ENCODE data around the gene ST7.

The ST7 gene

DNA sequence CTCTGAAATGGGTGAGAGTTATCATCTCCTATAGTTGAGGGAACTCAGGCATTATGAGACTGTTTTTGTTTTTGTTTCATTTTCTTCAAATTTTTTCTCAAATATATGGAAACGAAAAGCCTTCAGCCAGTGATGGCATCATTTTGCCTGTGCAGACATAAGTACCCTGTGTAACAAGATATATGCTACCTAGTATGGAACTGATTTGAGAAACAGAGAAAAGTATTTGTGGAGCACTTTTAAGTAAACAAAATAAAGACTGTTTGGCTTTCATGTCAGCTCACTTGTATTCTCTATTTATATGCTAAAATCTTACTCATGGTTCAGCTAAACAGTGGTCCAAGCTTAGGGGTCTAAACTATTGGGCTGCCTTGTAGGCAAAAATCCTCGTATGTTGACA, 219.0 kb downstream of the ST7 start:
- in situ Hi-C loops (cut with HindIII; ENCODE audit: low pct_unique_long_range_greater_than_20kb, low sequenced_read_pairs): no loop called here
- no peak for TF ChIP-seq JUND (IDR thresholded peaks at IDR 0.05; ENCODE audit: low read depth)
- DNase-seq (ENCODE audit: low read depth in 1 of 2, low spot score in 1 of 2): no peak

DNA sequence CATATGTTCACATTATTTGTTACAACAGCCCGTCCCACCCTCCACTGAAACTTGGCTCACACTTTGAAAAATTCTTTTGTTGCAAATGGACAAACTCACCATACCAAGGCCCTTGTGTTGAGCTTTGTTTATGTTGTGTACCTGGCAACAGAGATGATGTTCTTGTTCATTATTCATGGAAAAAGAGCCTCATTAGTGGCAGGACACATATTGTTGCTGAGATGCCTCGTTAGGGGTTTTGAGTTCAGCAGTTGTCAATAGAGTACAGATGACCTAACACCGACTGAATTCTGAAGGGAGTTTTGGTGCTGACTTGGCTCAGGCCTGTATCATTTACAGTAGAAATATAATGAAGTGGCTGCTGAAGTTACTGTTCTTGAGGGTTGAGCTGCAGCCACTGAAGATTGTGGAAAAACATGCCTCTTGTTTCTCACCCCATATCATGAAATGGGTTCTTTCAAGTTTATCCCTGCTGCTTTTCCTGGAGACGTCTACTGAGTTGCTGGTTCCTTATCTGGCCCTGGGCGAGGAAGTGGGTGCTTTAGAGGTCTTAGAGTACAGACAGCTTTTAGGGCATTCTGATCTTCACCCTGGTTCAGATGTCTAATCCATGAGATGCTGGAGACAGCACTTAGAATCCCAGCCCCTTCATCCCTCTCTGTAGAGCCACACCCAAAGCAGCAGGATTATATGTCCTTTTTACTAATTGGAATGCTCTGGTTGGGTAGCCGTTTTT, 219.9 kb downstream of the ST7 start:
- in situ Hi-C loops (cut with HindIII; ENCODE audit: low pct_unique_long_range_greater_than_20kb, low sequenced_read_pairs): no loop called here
- no peak for DNase-seq (ENCODE audit: low read depth in 1 of 2, low spot score in 1 of 2)
- no peak for TF ChIP-seq JUND (IDR thresholded peaks at IDR 0.05; ENCODE audit: low read depth)

DNA sequence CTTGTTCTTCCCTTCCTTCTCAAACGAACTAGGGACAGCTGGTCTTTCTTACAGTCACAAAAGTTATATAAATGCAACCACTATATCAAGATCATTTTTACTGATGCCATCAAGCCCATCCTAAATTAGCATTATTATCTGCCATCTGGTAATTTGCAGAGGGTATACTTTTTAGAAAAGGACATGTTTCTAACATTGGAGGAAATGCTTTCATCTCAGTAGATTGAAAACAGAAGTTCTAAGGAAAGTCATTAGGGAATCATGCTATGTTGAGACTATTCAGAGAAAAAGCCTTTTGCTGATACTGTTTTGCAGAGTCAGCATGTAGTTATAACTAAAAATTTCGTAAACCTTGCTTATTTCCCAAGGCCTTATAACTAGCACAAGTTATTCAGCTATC, 222.9 kb downstream of the ST7 start:
- no peak for TF ChIP-seq JUND (IDR thresholded peaks at IDR 0.05; ENCODE audit: low read depth)
- no peak for DNase-seq (ENCODE audit: low read depth in 1 of 2, low spot score in 1 of 2)
- in situ Hi-C loops (cut with HindIII; ENCODE audit: low pct_unique_long_range_greater_than_20kb, low sequenced_read_pairs): no loop called here

DNA sequence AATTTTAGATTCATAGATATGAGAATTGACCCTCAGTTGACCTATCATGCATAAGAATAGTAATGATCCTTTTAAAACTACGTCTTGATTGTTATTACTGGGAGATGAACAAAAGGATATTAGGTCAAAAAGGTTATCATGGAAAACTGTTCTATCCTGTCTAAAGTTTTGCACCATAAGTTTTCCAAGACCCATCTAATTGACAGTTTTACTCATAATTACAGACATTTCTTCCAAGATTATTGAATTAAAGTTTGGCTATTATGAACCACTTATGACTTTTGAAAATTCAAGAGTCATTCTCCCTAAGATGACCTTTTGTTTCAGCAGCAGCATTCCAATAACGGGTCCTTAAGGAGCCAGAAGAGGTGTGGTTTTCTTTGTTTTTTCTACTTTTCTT, 225.3 kb downstream of the ST7 start:
- in situ Hi-C loops (cut with HindIII; ENCODE audit: low pct_unique_long_range_greater_than_20kb, low sequenced_read_pairs): no loop called here
- DNase-seq (ENCODE audit: low read depth in 1 of 2, low spot score in 1 of 2): no peak
- no peak for TF ChIP-seq JUND (IDR thresholded peaks at IDR 0.05; ENCODE audit: low read depth)

DNA sequence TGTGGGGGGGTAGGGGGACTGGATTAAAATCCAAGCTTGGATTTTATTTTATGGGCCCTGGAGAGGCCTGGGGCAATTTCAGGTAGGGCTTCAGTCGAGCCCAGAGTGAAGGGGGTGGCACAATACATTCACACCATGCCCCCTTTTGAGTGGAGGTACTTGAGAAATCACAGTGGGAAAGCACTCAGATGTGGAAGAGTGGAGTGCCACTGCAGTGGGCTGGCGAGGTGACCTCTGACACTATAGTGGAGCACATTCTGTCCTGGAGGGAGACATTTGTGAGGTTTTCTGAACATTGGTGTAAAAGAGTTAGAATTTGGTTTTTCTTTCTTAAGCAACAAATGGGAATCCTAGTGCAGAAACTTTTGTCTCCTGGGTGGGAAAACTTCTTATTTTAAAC, 226.4 kb downstream of the ST7 start:
- no peak for DNase-seq (ENCODE audit: low read depth in 1 of 2, low spot score in 1 of 2)
- in situ Hi-C loops (cut with HindIII; ENCODE audit: low pct_unique_long_range_greater_than_20kb, low sequenced_read_pairs): no loop called here
- no peak for TF ChIP-seq JUND (IDR thresholded peaks at IDR 0.05; ENCODE audit: low read depth)

DNA sequence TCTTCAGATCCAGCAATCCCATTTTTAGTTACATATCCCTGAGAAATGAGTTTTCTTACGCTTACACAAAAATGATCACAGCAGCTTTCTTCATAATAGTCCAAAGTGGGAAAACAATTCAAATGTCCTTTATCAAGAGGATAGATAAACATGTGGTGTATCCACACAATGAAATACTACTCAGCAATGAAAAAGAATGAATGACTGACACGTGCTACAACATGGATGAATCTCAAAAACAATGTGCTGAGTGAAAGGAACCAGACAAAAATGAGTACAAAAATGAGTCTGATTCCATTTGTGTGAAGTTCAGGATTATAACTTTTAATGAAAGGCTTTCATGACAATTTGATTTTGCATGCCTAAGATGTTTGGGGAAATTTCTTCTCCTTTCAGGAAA, 230.4 kb downstream of the ST7 start:
- in situ Hi-C loops (cut with HindIII; ENCODE audit: low pct_unique_long_range_greater_than_20kb, low sequenced_read_pairs): no loop called here
- TF ChIP-seq JUND (IDR thresholded peaks at IDR 0.05; ENCODE audit: low read depth): no peak
- no peak for DNase-seq (ENCODE audit: low read depth in 1 of 2, low spot score in 1 of 2)

DNA sequence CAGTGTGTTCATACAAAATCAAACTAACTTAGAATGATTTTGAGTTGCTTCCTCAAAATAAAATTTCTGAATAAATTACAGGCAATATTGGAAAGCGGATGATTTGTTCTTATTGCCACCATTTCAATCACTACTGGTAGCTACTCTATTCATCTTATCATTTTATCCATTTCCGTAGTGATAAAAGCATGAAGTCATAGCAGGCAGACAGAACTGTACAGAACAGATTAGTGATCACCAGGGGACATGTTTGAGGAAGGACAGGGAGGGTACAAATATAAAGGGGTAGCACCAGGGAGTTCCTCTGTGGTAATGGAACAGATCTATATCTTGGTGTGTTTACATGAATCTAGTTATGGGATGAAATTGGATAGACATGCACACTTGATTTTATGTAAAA, 231.1 kb downstream of the ST7 start:
- no peak for TF ChIP-seq JUND (IDR thresholded peaks at IDR 0.05; ENCODE audit: low read depth)
- no peak for DNase-seq (ENCODE audit: low read depth in 1 of 2, low spot score in 1 of 2)
- in situ Hi-C loops (cut with HindIII; ENCODE audit: low pct_unique_long_range_greater_than_20kb, low sequenced_read_pairs): no loop called here

DNA sequence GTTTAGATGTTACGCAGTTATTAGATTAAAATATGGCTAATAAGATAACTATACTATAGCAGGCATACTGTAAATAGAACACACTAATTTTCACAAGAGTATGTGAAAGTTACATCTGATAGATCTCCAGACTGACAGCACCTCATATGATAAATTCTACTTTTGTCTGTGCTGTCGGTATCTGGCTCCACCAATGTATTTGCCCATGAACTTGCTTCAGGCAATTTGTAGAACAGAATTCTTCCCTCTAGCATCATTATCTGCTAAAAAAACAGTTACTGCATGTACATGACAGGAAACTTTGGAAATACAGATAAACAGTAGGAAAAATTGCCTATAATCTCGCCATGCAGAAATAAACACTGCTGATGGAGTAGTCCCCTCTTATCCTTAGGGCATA, 231.8 kb downstream of the ST7 start:
- no peak for DNase-seq (ENCODE audit: low read depth in 1 of 2, low spot score in 1 of 2)
- in situ Hi-C loops (cut with HindIII; ENCODE audit: low pct_unique_long_range_greater_than_20kb, low sequenced_read_pairs): no loop called here
- no peak for TF ChIP-seq JUND (IDR thresholded peaks at IDR 0.05; ENCODE audit: low read depth)

DNA sequence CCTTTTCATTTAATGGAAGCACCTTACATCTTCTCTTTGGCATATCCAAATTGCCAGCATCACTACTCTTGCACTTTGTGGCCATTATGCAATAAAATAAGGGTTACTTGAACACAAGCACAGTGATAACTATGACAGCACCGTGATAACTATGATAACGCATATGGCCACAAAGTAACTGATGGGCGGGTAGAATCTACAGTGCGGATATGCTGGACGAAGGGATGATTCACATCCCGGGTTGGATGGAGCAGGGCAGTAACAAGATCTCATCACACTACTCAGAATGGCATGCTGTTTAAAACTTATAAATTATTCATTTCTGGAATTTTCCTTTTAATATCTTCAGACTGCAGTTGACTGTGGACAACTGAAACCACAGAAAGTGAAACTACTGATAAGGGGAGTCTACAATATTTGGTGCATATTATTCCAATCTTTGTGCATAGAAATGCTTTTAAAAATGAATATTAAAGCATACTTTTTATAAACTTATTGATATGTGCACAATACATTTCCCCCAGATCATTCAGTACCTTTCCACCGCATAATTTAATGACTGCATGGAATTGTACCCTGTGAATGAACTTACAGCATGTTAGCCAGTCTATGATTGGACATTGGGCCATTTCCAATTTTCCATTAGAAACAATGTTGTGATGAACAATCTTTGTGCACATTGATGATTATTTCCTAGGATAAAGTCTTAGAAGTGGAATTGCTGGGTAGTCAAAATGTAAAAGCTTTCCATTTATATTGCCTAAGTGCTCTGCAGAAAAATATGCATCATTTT, 233.1 kb downstream of the ST7 start:
- no peak for TF ChIP-seq JUND (IDR thresholded peaks at IDR 0.05; ENCODE audit: low read depth)
- in situ Hi-C loops (cut with HindIII; ENCODE audit: low pct_unique_long_range_greater_than_20kb, low sequenced_read_pairs): no loop called here
- DNase-seq (ENCODE audit: low read depth in 1 of 2, low spot score in 1 of 2): no peak

DNA sequence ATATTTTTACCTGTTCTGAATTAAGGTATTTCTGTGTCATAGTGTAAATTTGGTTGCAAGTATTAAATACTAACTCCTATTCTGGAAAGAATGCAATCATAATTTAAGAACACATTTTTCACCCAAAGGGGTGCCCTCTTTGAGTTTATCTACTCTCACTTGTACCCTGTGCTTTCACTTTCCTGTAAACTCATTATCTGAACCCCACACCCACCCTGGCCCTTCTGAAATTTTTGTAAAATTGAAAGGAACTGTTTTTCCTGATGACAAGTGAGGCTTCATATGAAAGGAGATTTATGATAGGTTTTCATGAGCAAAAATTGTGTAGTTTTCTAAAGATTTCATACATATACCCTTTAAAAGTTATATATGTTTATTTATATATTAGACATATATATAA, 235.1 kb downstream of the ST7 start:
- in situ Hi-C loops (cut with HindIII; ENCODE audit: low pct_unique_long_range_greater_than_20kb, low sequenced_read_pairs): no loop called here
- TF ChIP-seq JUND (IDR thresholded peaks at IDR 0.05; ENCODE audit: low read depth): no peak

DNA sequence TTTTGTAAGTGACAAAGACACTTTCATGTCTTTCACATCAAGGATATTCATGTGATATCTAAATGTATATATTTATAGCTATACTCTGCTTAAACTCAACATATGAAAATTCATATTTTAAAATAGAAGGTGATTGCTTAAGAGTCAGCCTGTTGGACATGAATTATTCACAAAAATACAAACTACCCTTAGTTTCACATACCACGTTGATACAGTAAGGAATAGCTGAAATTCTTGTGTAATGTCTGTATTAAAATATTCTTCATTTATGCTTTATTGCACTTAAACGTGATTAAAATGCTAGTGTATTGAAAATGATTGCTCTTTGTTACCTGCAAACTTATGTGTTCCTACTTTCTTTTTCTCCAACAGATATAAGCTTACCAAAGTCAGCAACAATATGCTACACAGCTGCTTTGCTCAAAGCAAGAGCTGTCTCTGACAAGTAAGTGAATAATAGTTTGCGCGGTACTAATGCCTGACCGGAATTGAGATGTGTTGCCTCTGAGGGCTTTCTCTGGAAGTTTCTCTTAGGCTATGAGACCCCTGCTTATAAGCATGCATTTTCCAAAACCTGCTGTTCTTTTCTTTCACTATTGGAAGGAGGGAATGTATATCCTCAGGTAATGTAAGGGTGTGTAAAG, 235.8 kb downstream of the ST7 start:
- in situ Hi-C loops (cut with HindIII; ENCODE audit: low pct_unique_long_range_greater_than_20kb, low sequenced_read_pairs): no loop called here
- TF ChIP-seq JUND (IDR thresholded peaks at IDR 0.05; ENCODE audit: low read depth): no peak
- no peak for DNase-seq (ENCODE audit: low read depth in 1 of 2, low spot score in 1 of 2)

More for the DNA sequence above, 235.1 kb downstream of the ST7 start:
- no peak for DNase-seq (ENCODE audit: low read depth in 1 of 2, low spot score in 1 of 2)

DNA sequence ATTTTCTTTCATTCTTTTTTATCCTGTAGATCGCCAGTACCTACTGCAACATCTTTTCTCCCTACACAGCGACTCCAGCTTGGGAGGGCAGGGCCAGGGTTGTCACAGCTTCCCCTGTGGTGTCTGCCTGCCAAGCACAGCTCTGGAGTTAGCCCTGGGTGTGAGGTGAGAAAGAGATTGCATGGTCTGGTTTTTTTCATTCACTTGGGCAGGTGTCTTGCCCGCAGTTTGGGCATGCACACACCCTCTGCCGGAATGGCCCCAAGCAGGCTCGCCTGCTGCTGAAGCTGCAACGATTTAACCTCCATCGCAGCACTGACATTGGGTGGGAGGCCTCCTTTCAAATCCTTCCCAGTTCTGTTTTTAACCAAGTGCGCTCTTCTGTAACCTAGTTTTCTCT, 236.8 kb downstream of the ST7 start:
- DNase-seq (ENCODE audit: low read depth in 1 of 2, low spot score in 1 of 2): no peak
- in situ Hi-C loops (cut with HindIII; ENCODE audit: low pct_unique_long_range_greater_than_20kb, low sequenced_read_pairs): no loop called here
- TF ChIP-seq JUND (IDR thresholded peaks at IDR 0.05; ENCODE audit: low read depth): no peak

Data from T47D (cell line).